Stimulated activated CD4-positive, alpha-beta T cell treated with anti-CD3 and anti-CD28 coated beads, Interleukin-1b, Interleukin-23, amount 100 ng/mL, for 24 hours (primary cell): ENCODE data around the gene DUSP2.
"Not testable (repeated sequence)": the region's sequence is repeated elsewhere in the genome, so short reads cannot be mapped to it uniquely, and the experiment has no call there.

Experiments used
- DNase-seq, 4 experiments: peaks; one replicate each; pipeline ENCODE4 v3.0.0-alpha.2; 2020; ENCODE audit warnings: low read depth in 4 of 4, low spot score in 1 of 4

Gene DUSP2

GRCh38 chr2:96163768-96164429, 18.7 kb upstream of the DUSP2 start:
- peak in 2 of 4 experiments; percentile 76 to 86 for DNase-seq

- no peak for DNase-seq
Measured at GRCh38 chr2:96163415-96163767, 18.2 kb upstream of the DUSP2 start.

- DNase-seq = no peak
Measured at GRCh38 chr2:96161898-96162297, 16.7 kb upstream of the DUSP2 start.

GRCh38 chr2:96160366-96160765, 15.1 kb upstream of the DUSP2 start:
- not testable (repeated sequence) for DNase-seq

- DNase-seq = no peak
Measured at GRCh38 chr2:96159084-96159830, 14.0 kb upstream of the DUSP2 start.

- no peak for DNase-seq
Measured at GRCh38 chr2:96158554-96158940, 13.3 kb upstream of the DUSP2 start.

- peak; percentile 90 to 98 (median 95) for DNase-seq
Measured at GRCh38 chr2:96157649-96158553, 12.7 kb upstream of the DUSP2 start.

GRCh38 chr2:96156926-96157648, 11.8 kb upstream of the DUSP2 start:
- DNase-seq = no peak

GRCh38 chr2:96156011-96156820, 11.0 kb upstream of the DUSP2 start:
- DNase-seq = no peak

- DNase-seq = no peak
Measured at GRCh38 chr2:96154506-96155380, 9.5 kb upstream of the DUSP2 start.

- no peak for DNase-seq
Measured at GRCh38 chr2:96153991-96154431, 8.8 kb upstream of the DUSP2 start.

- no peak for DNase-seq
Measured at GRCh38 chr2:96153291-96153713, 8.1 kb upstream of the DUSP2 start.

GRCh38 chr2:96152304-96153161, 7.3 kb upstream of the DUSP2 start:
- DNase-seq = no peak

- no peak for DNase-seq
Measured at GRCh38 chr2:96151595-96152303, 6.5 kb upstream of the DUSP2 start.

- no peak for DNase-seq
Measured at GRCh38 chr2:96150791-96151594, 5.8 kb upstream of the DUSP2 start.

GRCh38 chr2:96150007-96150640, 4.9 kb upstream of the DUSP2 start:
- DNase-seq = no peak
